Measurements from ENCODE around the gene DYNC2H1. TPM values are rescaled to one million over a fixed set of nuclear protein-coding genes. Genes with fewer than 3 reads are reported as not detected.

Gene DYNC2H1
- total and polyA plus RNA-seq, 10 donors, result 3.1 to 18.3 (median 10.6) TPM

- intact Hi-C loops (cut with DNase I; ENCODE audit: low total_unique reads), result no loop called here
- 71 to 85% (median 80%) methylated on average over 3 of the region's 3 CpGs for WGBS, 5 donors
- Histone ChIP-seq H3K4me1 (peaks cover 0 to 3% (median 0%) of the 10 kb centered on the region in 6 donors), H3K4me3 (no peak overlapping the region), H3K27ac (no peak overlapping the region), H3K9me3 (no peaks in the 10 kb centered on the region), H3K36me3 (peaks cover 2 to 93% (median 39%) of the 10 kb centered on the region in 6 donors), H3K27me3 (replicated peaks in 1 of 7) (no peaks in the 10 kb centered on the region)
- no peak for DNase-seq
- TF ChIP-seq POLR2AphosphoS5 (IDR thresholded peaks at IDR 0.05), result no peak
- no peak for TF ChIP-seq CTCF (IDR thresholded peaks at IDR 0.05 in 8 of 11, conservative IDR thresholded peaks at IDR 0.05 in 3 of 11)
- no peak for TF ChIP-seq POLR2A (IDR thresholded peaks at IDR 0.05)
Measured at GRCh38 chr11:103077554-103077953, 31.7 kb upstream of the DYNC2H1 start.

- DNase-seq, result no peak
- H3K27ac ChIP-seq, result no peak overlapping the region
- WGBS, 5 donors, result 86 to 99% (median 96%) methylated on average over 5 of the region's 5 CpGs
- peaks cover 2 to 98% (median 45%) of the 10 kb centered on the region in 6 donors for H3K36me3 ChIP-seq
- H3K4me1 ChIP-seq, result peaks cover 0 to 3% (median 0%) of the 10 kb centered on the region in 6 donors
- no peaks in the 10 kb centered on the region for H3K9me3 ChIP-seq
- no peak overlapping the region for H3K4me3 ChIP-seq
- no peaks in the 10 kb centered on the region for H3K27me3 ChIP-seq (replicated peaks in 1 of 7)
- intact Hi-C loops (cut with DNase I; ENCODE audit: low total_unique reads), result no loop called here
- no peak for TF ChIP-seq POLR2A (IDR thresholded peaks at IDR 0.05)
- no peak for TF ChIP-seq CTCF (IDR thresholded peaks at IDR 0.05 in 8 of 11, conservative IDR thresholded peaks at IDR 0.05 in 3 of 11)
- TF ChIP-seq POLR2AphosphoS5 (IDR thresholded peaks at IDR 0.05), result no peak
Measured at GRCh38 chr11:103078710-103079109, 30.5 kb upstream of the DYNC2H1 start.

- intact Hi-C loops (cut with DNase I; ENCODE audit: low total_unique reads), result no loop called here
- Histone ChIP-seq H3K36me3 (peaks cover 2 to 98% (median 48%) of the 10 kb centered on the region in 6 donors), H3K9me3 (no peaks in the 10 kb centered on the region), H3K27me3 (replicated peaks in 1 of 7) (no peaks in the 10 kb centered on the region), H3K4me3 (no peak overlapping the region), H3K27ac (no peak overlapping the region), H3K4me1 (peaks cover 0 to 3% (median 0%) of the 10 kb centered on the region in 6 donors)
- DNase-seq, result no peak
- no peak for TF ChIP-seq POLR2AphosphoS5 (IDR thresholded peaks at IDR 0.05)
- TF ChIP-seq POLR2A (IDR thresholded peaks at IDR 0.05), result no peak
- 40 to 84% (median 66%) methylated on average over 1 of the region's 1 CpG for WGBS, 5 donors
Measured at GRCh38 chr11:103079833-103080232, 29.4 kb upstream of the DYNC2H1 start.

GRCh38 chr11:103085758-103086365 is 23.4 kb upstream of the DYNC2H1 start:
- DNase-seq, result no peak
- no peaks in the 10 kb centered on the region for H3K27me3 ChIP-seq (replicated peaks in 1 of 7)
- no peaks in the 10 kb centered on the region for H3K9me3 ChIP-seq
- TF ChIP-seq CTCF (IDR thresholded peaks at IDR 0.05 in 8 of 11, conservative IDR thresholded peaks at IDR 0.05 in 3 of 11) (no peak), POLR2A (IDR thresholded peaks at IDR 0.05) (no peak), POLR2AphosphoS5 (IDR thresholded peaks at IDR 0.05) (no peak)
- intact Hi-C loops (cut with DNase I; ENCODE audit: low total_unique reads), result no loop called here
- H3K36me3 ChIP-seq, result peaks cover 0 to 61% (median 20%) of the 10 kb centered on the region in 6 donors
- 81 to 92% (median 86%) methylated on average over 1 of the region's 1 CpG for WGBS, 5 donors
- H3K4me1 ChIP-seq, result peaks cover 10 to 36% (median 24%) of the 10 kb centered on the region in 6 donors
- H3K27ac ChIP-seq, result no peak overlapping the region
- no peak overlapping the region for H3K4me3 ChIP-seq

All from spleen (tissue), 11 donors.